Ovary (tissue), 9 donors: ENCODE data around the gene ACSM2B. TPM values are rescaled to one million over a fixed set of nuclear protein-coding genes. Genes with fewer than 3 reads are reported as not detected.
"Not testable (repeated sequence)": the region's sequence is repeated elsewhere in the genome, so short reads cannot be mapped to it uniquely, and the experiment has no call there.

Experiments
- DNase-seq, 5 donors: peaks; one replicate each; pipeline ENCODE4 v3.0.0-alpha.2; 2019 to 2020
- H3K27ac ChIP-seq, 2 donors: fragments of 200-600 bp; one replicate each; pipeline versions ENCODE4 v1.5.1 to v1.8.0; 2019 to 2022
- H3K27me3 ChIP-seq: fragments of 200-600 bp; one replicate; pipeline ENCODE4 v1.8.0; 2022
- H3K36me3 ChIP-seq: fragments of 200-600 bp; sonication (generic); one replicate; pipeline ENCODE4 v1.5.1; 2019
- H3K4me1 ChIP-seq: one replicate; pipeline ENCODE4 v1.8.1; 2013; ENCODE audit warnings: mild to moderate bottlenecking, moderate library complexity; ENCODE audit not compliant: insufficient read depth
- H3K4me3 ChIP-seq: fragments of 200-600 bp; sonication (generic); one replicate; pipeline ENCODE4 v1.5.1; 2017
- H3K9me3 ChIP-seq, 2 donors: fragments of 200-600 bp in 1 of 2; sonication (generic) in 1 of 2; one replicate each; pipeline versions ENCODE4 v1.5.1 to v1.8.1; 2013 to 2019; ENCODE audit warnings: mild to moderate bottlenecking in 1 of 2, moderate library complexity in 1 of 2
- EP300 ChIP-seq: sonication (generic); formaldehyde crosslinking; IDR thresholded peaks from one replicate; pipeline ENCODE4 v1.6.1; 2017; ENCODE audit warnings: antibody characterized with exemption
- POLR2A ChIP-seq: fragments of 450-650 bp; IDR thresholded peaks from one replicate; pipeline ENCODE4 v1.6.1; 2017; ENCODE audit warnings: antibody characterized with exemption, mild to moderate bottlenecking, moderate library complexity
- WGBS, 3 donors: extraction: QIAGEN DNeasy Blood & Tissue Kit in 1 of 3; methylation state at CpG; one replicate each; pipeline versions ENCODE4 v1.1.5 to v1.1.7; 2013 to 2017; 5-methylcytosine and 5-hydroxymethylcytosine counted together
- intact Hi-C, 4 donors: fragments of 100-400 bp; cut with DNase I; formaldehyde crosslinking; loops; one replicate each; pipeline versions ENCODE4 v1.11.0 to v1.15.1; 2022 to 2023
- polyA plus RNA-seq, 2 donors: library from polyadenylated mRNA; stranded (reverse); fragments of 200-250 nt in 1 of 2; fragments of 350-450 nt in 1 of 2; fragmentation: Illumina TruSeq in 1 of 2; extraction: RNeasy Lipid Tissue Mini Kit (QIAGEN cat#74804) in 1 of 2; gene quantifications; one replicate each; pipeline ENCODE4 v1.2.3, GENCODE V29; 2013 to 2014
- small RNA-seq: library from RNA; depleted of rRNA; stranded (forward); fragments of <200 nt; gene quantifications from one replicate; pipeline ENCODE3, GENCODE V24; 2016
- total RNA-seq, 7 donors: library from RNA; depleted of rRNA in 2 of 7; stranded (reverse); fragments of >200 nt in 2 of 7; fragmentation: NEBNext Ultra II Directional in 3 of 7; extraction: Animal tissue kit (Norgen Biotek cat#: 25700) in 3 of 7; gene quantifications; one replicate each; pipeline versions ENCODE4 v1.1.0 to v1.2.4, GENCODE V29; 2016 to 2023
- TF ChIP-seq, protein P1 (sequence below), 3 donors: fragments of 450-650 bp in 2 of 3; fragments of 200-600 bp in 1 of 3; IDR thresholded peaks; one replicate each; pipeline versions ENCODE4 v1.5.1 to v1.8.0; 2016 to 2022; ENCODE audit warnings: antibody characterized with exemption in 3 of 3, mild to moderate bottlenecking in 1 of 3
- donor health status: DM: no; HTN: no; CAD: no; lungs with moderate emphysema.
- donor health status: DM: no; HTN: no; CAD: no.
- donor health status: Bipolar disorder and iron deficiency.
- donor health status: DM: yes; HTN: yes; CAD: no.
- donor health status: DM: no; HTN: no; CAD: no.
- donor health status: DM: yes; HTN: yes; CAD: no.

Gene ACSM2B
- total and polyA plus RNA-seq, 9 donors, result 0.08 to 0.95 (median 0.33) TPM; not detected in 4

- no peaks in the 10 kb centered on the region for H3K36me3 ChIP-seq
- no peaks in the 10 kb centered on the region for H3K9me3 ChIP-seq
- H3K4me1 ChIP-seq, result no peaks in the 10 kb centered on the region
- H3K27me3 ChIP-seq, result no peaks in the 10 kb centered on the region
- TF ChIP-seq EP300, result no peak
- TF ChIP-seq, protein P1, sequence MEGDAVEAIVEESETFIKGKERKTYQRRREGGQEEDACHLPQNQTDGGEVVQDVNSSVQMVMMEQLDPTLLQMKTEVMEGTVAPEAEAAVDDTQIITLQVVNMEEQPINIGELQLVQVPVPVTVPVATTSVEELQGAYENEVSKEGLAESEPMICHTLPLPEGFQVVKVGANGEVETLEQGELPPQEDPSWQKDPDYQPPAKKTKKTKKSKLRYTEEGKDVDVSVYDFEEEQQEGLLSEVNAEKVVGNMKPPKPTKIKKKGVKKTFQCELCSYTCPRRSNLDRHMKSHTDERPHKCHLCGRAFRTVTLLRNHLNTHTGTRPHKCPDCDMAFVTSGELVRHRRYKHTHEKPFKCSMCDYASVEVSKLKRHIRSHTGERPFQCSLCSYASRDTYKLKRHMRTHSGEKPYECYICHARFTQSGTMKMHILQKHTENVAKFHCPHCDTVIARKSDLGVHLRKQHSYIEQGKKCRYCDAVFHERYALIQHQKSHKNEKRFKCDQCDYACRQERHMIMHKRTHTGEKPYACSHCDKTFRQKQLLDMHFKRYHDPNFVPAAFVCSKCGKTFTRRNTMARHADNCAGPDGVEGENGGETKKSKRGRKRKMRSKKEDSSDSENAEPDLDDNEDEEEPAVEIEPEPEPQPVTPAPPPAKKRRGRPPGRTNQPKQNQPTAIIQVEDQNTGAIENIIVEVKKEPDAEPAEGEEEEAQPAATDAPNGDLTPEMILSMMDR (IDR thresholded peaks at IDR 0.05), result no peak
- no peak for TF ChIP-seq POLR2A
- DNase-seq, result no peak
- intact Hi-C loops, result no loop called here
- 71 to 100% (median 71%) methylated on average over 1 of the region's 1 CpG for WGBS, 3 donors
- H3K27ac ChIP-seq, result no peak overlapping the region
- no peak overlapping the region for H3K4me3 ChIP-seq
Measured at GRCh38 chr16:20504418-20504817, 71.7 kb downstream of the ACSM2B start.

GRCh38 chr16:20491448-20491847, 84.7 kb downstream of the ACSM2B start:
- H3K27me3 ChIP-seq, H3K4me1 ChIP-seq, H3K4me3 ChIP-seq, H3K36me3 ChIP-seq, DNase-seq, intact Hi-C loops, H3K27ac ChIP-seq, H3K9me3 ChIP-seq: not testable (repeated sequence)
- WGBS, 3 donors, result no CpG with 5 or more reads among the region's 11 CpGs

DNA sequence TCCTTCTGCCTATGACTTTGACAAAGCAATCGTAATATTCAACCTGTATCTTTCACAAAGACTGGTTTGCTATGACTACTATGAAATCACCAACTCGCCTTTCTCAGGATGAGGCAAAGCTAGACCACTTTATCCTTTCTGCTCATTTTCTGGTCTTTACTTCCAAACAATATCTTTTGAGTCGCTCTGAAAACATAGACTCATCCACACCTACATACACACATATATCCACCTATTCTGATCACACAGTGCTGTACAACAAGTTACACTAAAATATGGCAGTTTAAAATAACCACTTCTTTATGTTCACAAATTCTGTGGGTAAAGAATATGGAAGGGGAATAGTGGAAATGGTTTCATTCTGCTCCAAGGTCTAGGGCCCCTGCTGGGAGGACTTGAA, 85.2 kb downstream of the ACSM2B start:
- no CpG with 5 or more reads among the region's 3 CpGs for WGBS, 3 donors
- DNase-seq, intact Hi-C loops, H3K9me3 ChIP-seq, H3K4me1 ChIP-seq, H3K27ac ChIP-seq, H3K27me3 ChIP-seq, H3K4me3 ChIP-seq, H3K36me3 ChIP-seq: not testable (repeated sequence)

Small RNA genes within 50 kb of the gene (small RNA-seq; reads per million reads assigned to genes)
- gene AC141273.3, result not detected

Other genes starting within 250 kb of the ACSM2B start
- 10 to 100 TPM in 2 of 7 donors, 1 to 10 TPM in 1, under 1 TPM in 2, not detected in 2; 0.30 to 21.0 (median 2.0) TPM for gene GP2, start 248.9 kb downstream of the ACSM2B start, total RNA-seq
- gene GP2, start 248.9 kb downstream of the ACSM2B start, polyA plus RNA-seq, result not detected
- gene UMOD, start 223.7 kb downstream of the ACSM2B start, total RNA-seq, result not detected
- not detected for gene UMOD, start 223.7 kb downstream of the ACSM2B start, polyA plus RNA-seq
- not detected for gene PDILT, start 171.6 kb downstream of the ACSM2B start, total RNA-seq
- not detected for gene PDILT, start 171.6 kb downstream of the ACSM2B start, polyA plus RNA-seq
- gene ACSM5, start 166.8 kb downstream of the ACSM2B start, total RNA-seq, result 1 to 10 TPM in 3 of 7 donors, under 1 TPM in 4; 0.24 to 2.2 (median 0.92) TPM
- 1 to 10 TPM; 1.4 to 1.8 TPM for gene ACSM5, start 166.8 kb downstream of the ACSM2B start, polyA plus RNA-seq
- gene ACSM2A, start 124.8 kb downstream of the ACSM2B start, total RNA-seq, result under 1 TPM in 2 of 7 donors, not detected in 5; 0.50 to 0.54 TPM
- under 1 TPM; 0.05 to 0.10 TPM for gene ACSM2A, start 124.8 kb downstream of the ACSM2B start, polyA plus RNA-seq
- 1 to 10 TPM in 6 of 7 donors, under 1 TPM in 1; 0.91 to 2.8 (median 1.8) TPM for gene ACSM1, start 121.3 kb upstream of the ACSM2B start, total RNA-seq
- 1 to 10 TPM; 1.5 to 5.0 TPM for gene ACSM1, start 121.3 kb upstream of the ACSM2B start, polyA plus RNA-seq
- gene THUMPD1, start 165.5 kb upstream of the ACSM2B start, total RNA-seq, result 10 to 100 TPM; 29.3 to 45.5 (median 37.2) TPM
- 10 to 100 TPM; 18.2 to 27.9 TPM for gene THUMPD1, start 165.5 kb upstream of the ACSM2B start, polyA plus RNA-seq
- gene ACSM3, start 187.6 kb upstream of the ACSM2B start, total RNA-seq, result 100 to 1,000 TPM in 6 of 7 donors, 10 to 100 TPM in 1; 97.1 to 481 (median 251) TPM
- 100 to 1,000 TPM; 237 to 248 TPM for gene ACSM3, start 187.6 kb upstream of the ACSM2B start, polyA plus RNA-seq
- 10 to 100 TPM in 1 of 7 donors, 1 to 10 TPM in 6; 3.6 to 10.3 (median 6.4) TPM for gene ERI2, start 230.1 kb upstream of the ACSM2B start, total RNA-seq
- gene ERI2, start 230.1 kb upstream of the ACSM2B start, polyA plus RNA-seq, result 1 to 10 TPM; 4.1 to 6.7 TPM
- 1 to 10 TPM in 6 of 7 donors, under 1 TPM in 1; 0.73 to 7.6 (median 2.4) TPM for gene REXO5, start 230.2 kb upstream of the ACSM2B start, total RNA-seq
- gene REXO5, start 230.2 kb upstream of the ACSM2B start, polyA plus RNA-seq, result 1 to 10 TPM; 4.0 to 4.8 TPM